ENCODE measurements around the gene S100B. TPM values are rescaled to one million over a fixed set of nuclear protein-coding genes. Genes with fewer than 3 reads are reported as not detected.

Gene S100B
- total RNA-seq, 4 donors from 2014 or later: 143 to 298 (median 168) TPM

GRCh38 chr21:46581780-46582307 is 23.0 kb downstream of the S100B start:
- no peak for TF ChIP-seq CTCF (IDR thresholded peaks at IDR 0.05; ENCODE audit: low read depth)

GRCh38 chr21:46572850-46573249 is 32.0 kb downstream of the S100B start:
- TF ChIP-seq CTCF (IDR thresholded peaks at IDR 0.05; ENCODE audit: low read depth): no peak

GRCh38 chr21:46570631-46571030 is 34.3 kb downstream of the S100B start:
- no peak for TF ChIP-seq CTCF (IDR thresholded peaks at IDR 0.05; ENCODE audit: low read depth)

GRCh38 chr21:46570119-46570518 is 34.8 kb downstream of the S100B start:
- no peak for TF ChIP-seq CTCF (IDR thresholded peaks at IDR 0.05; ENCODE audit: low read depth)

DNA sequence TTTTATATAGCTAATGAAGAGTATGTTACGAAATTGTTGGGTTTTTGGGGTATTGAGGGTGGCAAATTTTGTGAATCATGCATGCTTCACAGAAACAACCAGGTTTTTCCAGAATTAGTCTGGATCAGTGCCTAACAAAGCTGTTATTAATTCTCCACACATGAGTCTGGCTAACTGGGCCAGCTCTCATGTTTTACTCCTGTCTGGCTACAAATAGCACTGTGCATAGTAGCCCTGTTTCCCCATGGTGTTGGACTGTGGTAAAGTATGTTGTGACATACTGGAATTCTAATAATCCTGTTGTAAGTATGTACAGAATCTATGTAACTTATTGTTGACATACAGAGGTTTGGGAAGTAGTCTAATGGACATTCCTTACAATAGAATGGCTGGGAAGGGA is 35.8 kb downstream of the S100B start:
- TF ChIP-seq CTCF (IDR thresholded peaks at IDR 0.05; ENCODE audit: low read depth): no peak

DNA sequence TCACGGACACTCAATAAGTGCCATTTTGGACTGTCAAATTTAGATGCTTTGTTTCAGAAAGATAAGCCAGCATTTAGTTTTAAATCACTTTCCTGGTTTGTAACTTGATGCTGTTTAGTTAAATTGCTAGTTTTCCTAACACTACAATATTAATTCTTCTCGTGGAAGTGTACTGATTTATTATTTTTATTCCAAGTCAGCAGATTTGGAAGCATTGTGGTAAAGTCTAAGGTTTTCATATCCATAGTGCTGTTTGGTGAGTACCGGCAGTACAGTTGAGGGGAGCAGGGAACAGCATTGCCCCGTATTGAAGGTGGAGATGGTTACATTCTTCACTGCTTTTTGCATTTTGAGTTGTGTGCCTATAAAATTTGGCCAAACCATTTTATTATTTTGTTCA is 36.3 kb downstream of the S100B start:
- no peak for TF ChIP-seq CTCF (IDR thresholded peaks at IDR 0.05; ENCODE audit: low read depth)

- no peak for TF ChIP-seq CTCF (IDR thresholded peaks at IDR 0.05; ENCODE audit: low read depth)
These were observed 37.5 kb downstream of the S100B start for GRCh38 chr21:46567348-46567747.

All from subcutaneous adipose tissue (tissue), 4 donors.